Glutamatergic neuron (in vitro differentiated cells): Measurements from ENCODE around the gene KRTAP5-3. TPM values are rescaled to one million over a fixed set of nuclear protein-coding genes. Genes with fewer than 3 reads are reported as not detected.

Experiments
- DNase-seq: peaks from one replicate; pipeline ENCODE4 v3.0.0; 2022
- H3K27ac Mint-ChIP-seq: one replicate; pipeline ENCODE4 v1.8.0; 2020; ENCODE audit warnings: mild to moderate bottlenecking, mixed read lengths, inconsistent platforms; ENCODE audit not compliant: unreplicated experiment
- H3K27me3 Mint-ChIP-seq: one replicate; pipeline ENCODE4 v1.8.0; 2020; ENCODE audit warnings: mild to moderate bottlenecking, moderate library complexity, mixed read lengths, inconsistent platforms; ENCODE audit not compliant: unreplicated experiment
- H3K36me3 Mint-ChIP-seq: one replicate; pipeline ENCODE4 v1.8.0; 2020; ENCODE audit warnings: mild to moderate bottlenecking, mixed read lengths, inconsistent platforms; ENCODE audit not compliant: unreplicated experiment
- H3K4me1 Mint-ChIP-seq: one replicate; pipeline ENCODE4 v1.8.0; 2020; ENCODE audit warnings: mild to moderate bottlenecking, low read depth, mixed read lengths, inconsistent platforms; ENCODE audit not compliant: unreplicated experiment
- H3K4me3 Mint-ChIP-seq: one replicate; pipeline ENCODE4 v1.8.0; 2020; ENCODE audit warnings: mild to moderate bottlenecking, mixed read lengths, inconsistent platforms; ENCODE audit not compliant: unreplicated experiment
- H3K9me3 Mint-ChIP-seq: one replicate; pipeline ENCODE4 v1.8.0; 2020; ENCODE audit warnings: mild to moderate bottlenecking, moderate library complexity, mixed read lengths, inconsistent platforms; ENCODE audit not compliant: unreplicated experiment
- total RNA-seq: library from RNA; stranded (reverse); fragmentation: NEBNext Ultra II Directional; extraction: Animal tissue kit (Norgen Biotek cat#: 25700); gene quantifications from one replicate; pipeline ENCODE4 v1.2.1, GENCODE V29; 2021; ENCODE audit not compliant: unreplicated experiment
- TF ChIP-seq, protein P1 (sequence below): fragments of 200-600 bp; sonication (generic); IDR thresholded peaks from one replicate; pipeline ENCODE4 v1.5.0; 2021; ENCODE audit not compliant: partially characterized antibody, unreplicated experiment

The KRTAP5-3 gene
- total RNA-seq, 1 donor from 2014 or later: not detected

DNA sequence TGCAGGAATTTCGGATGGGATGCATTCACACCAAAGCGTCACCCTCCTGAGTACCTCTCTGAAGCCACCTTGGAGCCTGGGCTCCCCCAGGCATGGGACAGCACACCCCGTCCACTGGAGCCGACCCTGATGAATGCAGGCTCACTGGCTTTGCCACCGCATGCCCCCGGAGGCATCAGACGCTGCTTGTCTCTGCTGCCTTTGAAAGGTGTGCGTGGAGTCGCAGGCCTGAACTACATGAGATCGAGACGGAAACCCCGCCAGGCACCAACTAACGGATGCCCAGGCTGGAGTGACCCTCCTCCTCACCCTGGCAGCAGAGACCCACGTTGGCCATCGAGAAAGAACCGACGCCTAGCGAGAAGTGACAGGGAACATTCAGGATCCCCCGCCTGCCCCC lies 43.8 kb upstream of the KRTAP5-3 start:
- H3K4me1 Mint-ChIP-seq: no peaks in the 10 kb centered on the region
- no peak for DNase-seq
- TF ChIP-seq, protein P1, sequence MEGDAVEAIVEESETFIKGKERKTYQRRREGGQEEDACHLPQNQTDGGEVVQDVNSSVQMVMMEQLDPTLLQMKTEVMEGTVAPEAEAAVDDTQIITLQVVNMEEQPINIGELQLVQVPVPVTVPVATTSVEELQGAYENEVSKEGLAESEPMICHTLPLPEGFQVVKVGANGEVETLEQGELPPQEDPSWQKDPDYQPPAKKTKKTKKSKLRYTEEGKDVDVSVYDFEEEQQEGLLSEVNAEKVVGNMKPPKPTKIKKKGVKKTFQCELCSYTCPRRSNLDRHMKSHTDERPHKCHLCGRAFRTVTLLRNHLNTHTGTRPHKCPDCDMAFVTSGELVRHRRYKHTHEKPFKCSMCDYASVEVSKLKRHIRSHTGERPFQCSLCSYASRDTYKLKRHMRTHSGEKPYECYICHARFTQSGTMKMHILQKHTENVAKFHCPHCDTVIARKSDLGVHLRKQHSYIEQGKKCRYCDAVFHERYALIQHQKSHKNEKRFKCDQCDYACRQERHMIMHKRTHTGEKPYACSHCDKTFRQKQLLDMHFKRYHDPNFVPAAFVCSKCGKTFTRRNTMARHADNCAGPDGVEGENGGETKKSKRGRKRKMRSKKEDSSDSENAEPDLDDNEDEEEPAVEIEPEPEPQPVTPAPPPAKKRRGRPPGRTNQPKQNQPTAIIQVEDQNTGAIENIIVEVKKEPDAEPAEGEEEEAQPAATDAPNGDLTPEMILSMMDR: no peak
- peaks cover 5% of the 10 kb centered on the region for H3K27me3 Mint-ChIP-seq
- H3K36me3 Mint-ChIP-seq: no peaks in the 10 kb centered on the region
- no peak overlapping the region for H3K4me3 Mint-ChIP-seq
- peaks cover 3% of the 10 kb centered on the region for H3K9me3 Mint-ChIP-seq
- H3K27ac Mint-ChIP-seq: no peak overlapping the region

DNA sequence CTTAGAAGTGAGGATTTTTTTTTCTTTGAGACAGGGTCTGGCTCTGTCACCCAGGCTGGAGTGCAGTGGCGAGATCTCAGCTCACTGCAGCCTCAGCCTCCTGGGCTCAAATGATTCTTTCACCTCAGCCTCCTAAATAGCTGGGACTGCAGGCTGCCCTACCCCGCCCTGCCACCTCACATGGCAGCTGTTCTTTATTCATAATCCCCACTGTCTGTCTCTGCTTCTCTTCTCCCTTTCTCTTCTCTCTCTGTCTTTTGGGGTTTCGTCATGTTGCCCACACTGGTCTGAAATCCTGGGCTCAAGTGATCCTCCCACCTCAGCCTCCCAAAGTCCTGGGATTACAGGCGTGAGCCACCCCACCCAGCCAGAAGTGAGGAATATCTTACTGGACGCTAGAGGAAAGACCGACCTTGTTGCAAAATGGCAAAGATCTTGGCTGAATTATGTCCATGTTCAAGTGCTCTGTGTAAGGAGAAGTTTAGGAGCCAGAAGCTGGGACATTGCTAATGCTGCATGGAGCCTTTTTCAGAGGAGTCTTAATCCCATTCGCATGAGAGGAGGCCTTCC lies 43.2 kb upstream of the KRTAP5-3 start:
- Mint-ChIP-seq H3K27me3 (peaks cover 5% of the 10 kb centered on the region), H3K36me3 (no peaks in the 10 kb centered on the region)

DNA sequence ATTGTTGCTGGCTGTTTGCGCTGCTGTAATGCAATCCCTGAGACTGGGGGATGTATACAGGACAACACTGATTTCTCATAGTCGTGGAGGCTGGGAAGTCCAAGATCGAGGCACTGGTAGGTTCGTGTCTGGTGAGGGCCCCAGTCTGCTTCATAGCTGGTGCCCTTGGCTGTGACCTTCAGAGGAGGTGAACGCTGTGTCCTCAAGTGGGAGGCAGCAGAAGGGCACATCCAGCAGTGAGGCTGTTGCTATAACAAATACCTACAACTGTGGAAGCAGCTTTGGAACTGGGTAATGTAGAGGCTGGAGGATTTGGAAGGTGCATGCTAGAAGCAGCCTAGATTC lies 42.6 kb upstream of the KRTAP5-3 start:
- H3K27me3 Mint-ChIP-seq: peaks cover 5% of the 10 kb centered on the region
- TF ChIP-seq, protein P1: no peak
- no peaks in the 10 kb centered on the region for H3K4me1 Mint-ChIP-seq
- no peak for DNase-seq
- no peak overlapping the region for H3K4me3 Mint-ChIP-seq
- no peak overlapping the region for H3K27ac Mint-ChIP-seq
- peaks cover 3% of the 10 kb centered on the region for H3K9me3 Mint-ChIP-seq
- H3K36me3 Mint-ChIP-seq: no peaks in the 10 kb centered on the region

More for the DNA sequence above, 43.2 kb upstream of the KRTAP5-3 start:
- DNase-seq: no peak
- Mint-ChIP-seq H3K27ac (no peak overlapping the region), H3K4me1 (no peaks in the 10 kb centered on the region), H3K9me3 (peaks cover 3% of the 10 kb centered on the region), H3K4me3 (no peak overlapping the region)
- TF ChIP-seq, protein P1: no peak

DNA sequence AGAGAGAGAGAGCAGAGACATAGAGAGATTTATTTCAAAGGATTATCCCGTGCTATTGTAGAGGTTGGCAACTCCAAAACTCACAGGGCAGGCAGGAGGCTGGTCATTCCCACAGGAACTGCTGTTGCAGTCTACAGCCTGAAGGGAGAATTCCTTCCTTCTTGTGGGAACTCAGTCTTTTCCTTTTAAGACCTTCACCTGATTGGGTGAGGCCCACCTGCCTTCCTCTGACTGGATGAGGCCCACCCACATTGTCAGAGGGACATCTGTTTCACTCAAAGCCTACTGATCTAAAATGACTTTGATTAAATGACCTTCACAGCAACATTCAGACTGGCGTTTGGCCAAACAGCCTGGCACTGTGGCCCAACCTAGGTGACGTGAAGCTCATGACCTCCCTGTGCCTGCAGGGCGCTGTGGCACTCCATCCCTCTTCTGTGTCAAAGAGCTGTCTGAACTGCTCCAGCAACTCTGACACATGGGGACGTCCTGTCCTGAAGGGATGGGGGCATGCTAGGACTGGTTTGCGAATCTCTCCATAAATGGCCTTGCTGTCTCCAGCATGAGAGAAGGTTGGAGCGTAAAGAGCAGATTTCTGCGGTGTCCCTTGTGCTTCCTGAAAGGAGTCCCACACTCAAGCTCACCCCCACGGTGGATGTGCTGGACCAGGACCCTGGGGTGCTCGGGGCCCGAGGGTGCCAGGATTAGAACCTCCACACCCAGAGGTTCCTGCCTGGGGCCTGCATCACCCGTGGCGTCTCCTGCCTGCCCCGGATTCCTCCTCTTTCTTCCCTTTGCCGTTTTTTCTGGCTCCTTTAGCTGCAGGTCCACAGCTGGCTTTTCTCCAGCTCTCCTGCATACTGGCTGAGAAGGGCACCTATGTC lies 42.0 kb upstream of the KRTAP5-3 start:
- DNase-seq: no peak
- TF ChIP-seq, protein P1: no peak

More for the DNA sequence above, 42.0 kb upstream of the KRTAP5-3 start:
- Mint-ChIP-seq H3K27me3 (peaks cover 5% of the 10 kb centered on the region), H3K4me3 (no peak overlapping the region), H3K4me1 (no peaks in the 10 kb centered on the region), H3K27ac (no peak overlapping the region), H3K36me3 (no peaks in the 10 kb centered on the region), H3K9me3 (peaks cover 3% of the 10 kb centered on the region)
